Ramos (cell line): ENCODE data around the gene CFAP47.
"Not testable (repeated sequence)": the region's sequence is repeated elsewhere in the genome, so short reads cannot be mapped to it uniquely, and the experiment has no call there.

Experiments
- in situ Hi-C: fragments of 300-500 bp; cut with MboI; formaldehyde crosslinking; loops from one replicate; pipeline ENCODE4 v1.14.3; 2022; ENCODE audit warnings: low sequenced_read_pairs; ENCODE audit not compliant: unreplicated experiment

The CFAP47 gene

DNA sequence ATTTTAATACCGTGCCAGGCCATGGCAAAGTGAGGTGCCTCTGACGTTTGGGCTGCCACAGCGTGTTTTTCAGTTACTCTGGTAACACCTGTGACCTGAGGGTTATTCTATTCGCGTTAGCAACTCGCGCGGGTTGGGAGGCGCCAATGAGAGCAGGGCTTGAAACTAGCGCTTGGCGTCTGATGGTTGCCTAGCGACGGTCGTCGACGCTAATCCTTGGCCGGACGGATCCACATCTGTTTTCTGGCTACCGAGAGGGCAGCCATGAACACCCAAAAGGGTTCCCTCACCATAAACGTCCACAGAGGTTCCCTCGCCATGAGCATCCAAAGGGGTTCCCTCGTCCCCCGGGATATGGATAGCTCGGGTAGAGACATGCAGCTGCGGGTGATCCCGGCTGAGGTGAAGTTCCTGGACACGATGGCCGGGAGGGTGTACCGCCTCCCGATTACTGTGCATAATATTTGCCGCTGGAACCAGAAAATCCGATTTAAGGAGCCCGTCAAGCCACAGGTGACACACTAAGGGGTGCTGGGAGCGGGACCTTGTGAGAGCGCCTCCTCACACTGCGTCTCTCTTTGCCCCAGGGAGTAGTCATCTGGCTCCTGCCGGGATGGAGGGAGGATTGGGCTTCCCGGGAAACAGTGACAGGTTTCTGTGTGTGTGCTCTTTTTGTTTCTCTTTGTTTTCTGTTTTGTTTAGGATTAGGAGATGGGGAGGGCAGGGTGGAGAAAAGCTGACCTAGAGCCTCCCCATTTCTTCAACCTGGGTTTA is at the start of gene CFAP47:
Gene CFAP47 (plus strand): TSS at position 199 of the 774 bp plus-strand sequence. CDS start 66 bp downstream, at position 265.
- in situ Hi-C loops, result no loop called here

DNA sequence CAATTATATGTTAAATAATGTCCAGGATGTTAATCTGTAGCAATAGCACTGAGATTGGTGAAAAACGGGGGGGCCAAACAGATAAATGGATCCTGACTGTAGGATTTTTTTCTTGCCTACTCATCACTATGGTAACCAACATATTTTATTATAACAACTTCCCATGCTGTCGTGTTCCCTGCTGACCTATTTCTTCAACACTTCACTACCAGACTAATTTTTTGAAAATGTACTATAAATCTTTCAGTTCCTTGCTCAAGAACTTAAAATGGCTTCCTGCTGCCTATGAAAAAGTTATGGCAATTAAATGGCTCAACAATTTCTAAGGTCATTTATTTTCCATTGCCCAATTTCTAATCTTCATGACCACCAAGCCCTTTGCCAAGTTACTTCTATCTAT is 38.9 kb upstream of the CFAP47 start:
- in situ Hi-C loops, result no loop called here

DNA sequence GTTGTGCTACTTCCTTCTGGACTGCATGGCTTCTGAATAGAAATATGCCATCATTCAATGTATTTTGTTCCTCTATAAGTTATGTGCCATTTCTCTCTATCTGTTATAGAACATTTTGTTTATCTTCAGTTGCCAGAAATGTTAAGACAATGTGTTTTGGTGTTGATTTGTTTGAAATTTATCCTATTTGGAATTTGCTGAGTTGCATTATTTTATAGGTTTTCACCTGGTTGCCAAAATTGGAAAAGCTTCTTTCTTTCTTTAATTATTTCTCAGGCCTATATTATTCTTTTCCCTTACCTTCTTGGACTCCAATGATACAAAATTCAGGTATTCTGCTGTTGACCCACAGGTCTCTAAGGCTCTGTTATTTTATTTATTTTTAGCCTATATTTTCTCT is 33.4 kb upstream of the CFAP47 start:
- in situ Hi-C loops, result no loop called here

- in situ Hi-C loops, result no loop called here
Measured at GRCh38 chrX:35890699-35891098, 28.8 kb upstream of the CFAP47 start.

GRCh38 chrX:35986816-35987215 is 67.3 kb downstream of the CFAP47 start:
- in situ Hi-C loops, result not testable (repeated sequence)

DNA sequence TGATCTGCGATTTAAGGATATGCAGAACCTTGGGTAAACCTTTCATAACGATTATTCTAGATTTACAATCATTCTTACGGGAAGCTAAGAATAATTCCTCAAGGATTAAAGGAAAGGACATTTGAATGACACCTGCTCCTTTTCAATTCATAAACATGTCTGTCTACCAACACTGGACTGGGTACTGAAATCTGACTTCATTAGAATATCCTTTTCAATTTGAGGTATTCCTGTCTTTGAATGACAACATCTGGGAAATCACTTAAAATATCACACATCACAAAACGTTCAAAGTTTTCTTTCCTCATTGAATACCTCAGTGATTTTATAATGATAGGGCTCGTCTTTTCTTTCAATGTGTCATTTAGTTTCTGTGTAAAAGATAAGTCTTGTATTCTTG is 87.7 kb downstream of the CFAP47 start:
- in situ Hi-C loops, result no loop called here

DNA sequence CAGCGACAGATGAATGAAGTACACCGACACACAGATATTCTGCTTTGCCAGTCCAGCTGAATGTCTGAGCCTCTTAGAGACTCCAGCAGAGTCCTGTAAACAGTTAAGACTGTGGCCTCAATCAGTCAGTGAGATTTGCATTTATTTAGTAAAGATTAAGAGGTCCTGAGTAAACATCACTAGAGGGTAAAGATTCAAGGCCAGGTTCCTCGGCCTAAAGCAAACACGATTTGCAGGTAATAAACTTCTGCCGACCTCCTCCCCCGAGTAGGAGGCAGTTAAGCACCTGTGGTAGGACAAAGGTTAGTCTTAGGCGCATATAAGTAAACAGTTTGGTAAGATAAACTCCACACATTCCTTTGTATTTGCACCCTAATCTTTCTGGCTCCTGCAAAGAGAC is 99.6 kb downstream of the CFAP47 start:
- in situ Hi-C loops, result no loop called here

- in situ Hi-C loops, result no loop called here
Measured at GRCh38 chrX:36035550-36035949, 116.0 kb downstream of the CFAP47 start.

GRCh38 chrX:36062778-36063177 is 143.2 kb downstream of the CFAP47 start:
- in situ Hi-C loops, result no loop called here

DNA sequence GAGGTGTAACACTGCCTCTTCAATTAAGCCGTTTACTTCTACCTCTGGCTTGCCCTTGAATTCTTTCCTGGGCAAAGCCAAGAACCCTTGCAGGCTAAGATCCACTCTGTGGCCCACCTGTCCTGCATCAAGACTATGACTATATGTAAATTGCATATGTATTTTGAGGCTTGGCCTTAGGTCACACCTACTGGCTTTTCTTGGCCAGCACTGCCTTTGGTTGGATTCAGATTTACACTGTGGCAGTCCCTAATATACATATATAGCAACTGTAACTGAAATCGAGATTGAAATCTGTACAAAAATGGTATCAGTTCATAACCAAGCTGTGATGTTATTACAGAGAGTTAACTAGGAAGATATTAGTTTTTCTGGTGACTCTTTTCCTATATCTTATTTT is 151.5 kb downstream of the CFAP47 start:
- in situ Hi-C loops, result no loop called here

DNA sequence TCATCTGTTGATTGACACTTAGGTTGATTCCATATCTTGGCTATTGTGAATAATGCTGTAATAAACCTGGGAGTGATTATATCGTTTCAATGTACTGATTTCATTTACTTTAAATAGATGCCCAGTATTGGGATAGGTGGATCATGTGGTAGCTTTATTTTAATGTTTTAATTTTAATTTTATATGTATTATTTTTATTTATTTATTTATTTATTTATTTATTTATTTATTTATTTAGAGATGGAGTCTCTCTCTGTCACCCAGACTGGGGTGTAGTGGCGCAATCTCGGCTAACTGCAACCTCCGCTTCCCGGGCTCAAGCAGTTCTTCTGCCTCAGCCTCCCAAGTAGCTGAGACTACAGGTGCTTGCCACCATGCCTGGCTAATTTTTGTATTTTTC is 155.5 kb downstream of the CFAP47 start:
- in situ Hi-C loops, result not testable (repeated sequence)

DNA sequence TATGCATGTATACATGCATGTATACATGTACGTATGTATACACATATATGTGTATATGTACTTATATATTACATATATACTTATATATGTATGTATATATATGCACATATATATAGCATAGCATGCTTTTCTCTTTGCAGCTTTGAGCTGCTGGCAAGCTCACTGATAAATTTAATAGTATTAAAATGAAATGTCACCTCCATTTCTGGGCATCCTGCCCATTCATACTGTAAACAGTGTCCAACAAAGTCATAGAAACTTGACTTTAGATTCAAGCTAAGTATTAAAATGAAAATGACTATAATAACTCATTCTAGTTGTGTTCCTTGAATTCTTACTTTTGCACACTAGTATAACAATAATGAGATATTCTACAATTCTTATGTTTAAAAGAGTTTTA is 163.7 kb downstream of the CFAP47 start:
- in situ Hi-C loops, result no loop called here

DNA sequence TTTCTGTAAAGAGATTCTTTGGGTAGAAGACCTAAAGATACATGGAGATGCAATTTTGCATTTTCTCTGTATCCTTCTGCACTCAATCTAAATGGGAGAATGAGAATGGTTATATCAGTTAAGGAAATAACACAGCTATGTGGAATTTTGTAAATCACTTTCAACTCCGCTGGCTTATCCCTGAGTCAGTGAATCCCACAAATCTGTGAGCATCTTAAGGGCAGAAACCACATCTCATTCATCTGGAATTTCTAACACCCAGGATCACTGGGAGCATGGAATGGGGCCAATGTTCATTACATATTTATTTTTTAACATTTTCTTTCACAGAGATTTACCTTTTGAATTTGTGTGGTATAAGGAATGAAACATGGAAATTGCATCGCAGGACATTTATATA is 167.8 kb downstream of the CFAP47 start:
- in situ Hi-C loops, result no loop called here

- in situ Hi-C loops, result not testable (repeated sequence)
Measured at GRCh38 chrX:36088939-36089338, 169.4 kb downstream of the CFAP47 start.

GRCh38 chrX:36102425-36102824 is 182.9 kb downstream of the CFAP47 start:
- in situ Hi-C loops, result no loop called here

DNA sequence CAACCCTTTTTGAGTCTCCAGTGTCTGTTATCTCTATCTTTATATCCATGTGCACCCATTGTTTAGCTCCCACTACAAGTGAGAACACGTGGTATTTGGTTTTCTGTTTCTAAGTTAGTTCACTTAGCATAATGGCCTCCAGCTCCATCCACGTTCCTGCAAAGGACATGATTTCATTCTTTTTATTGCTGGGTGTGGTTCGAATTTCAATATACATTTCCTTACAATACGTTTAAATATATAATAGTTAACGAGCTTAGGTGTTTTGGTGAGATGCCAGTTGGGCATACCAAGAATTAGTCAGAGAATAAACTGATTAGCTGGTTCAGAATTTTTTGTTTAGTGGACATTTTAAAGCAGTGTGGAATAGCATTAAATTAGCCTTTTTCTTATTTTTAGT is 196.7 kb downstream of the CFAP47 start:
- in situ Hi-C loops, result no loop called here

DNA sequence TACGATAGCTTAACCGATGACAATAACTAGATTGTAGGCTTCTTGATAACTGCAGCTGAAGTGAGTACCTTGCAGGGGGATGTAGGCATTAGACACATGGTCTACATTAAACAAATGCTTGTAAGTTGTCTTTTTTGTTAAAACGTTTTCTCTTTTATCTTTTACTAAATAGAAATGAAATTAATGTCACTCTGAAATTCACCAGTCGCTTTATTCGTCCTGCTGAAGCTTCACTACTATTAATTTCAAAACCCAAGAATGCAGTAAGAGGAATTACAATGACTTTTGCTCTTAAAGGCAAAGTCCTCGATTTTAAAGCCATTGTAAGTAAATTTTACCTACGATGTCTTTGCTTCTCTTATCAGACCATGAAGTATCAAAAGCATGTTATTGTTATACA is 239.7 kb downstream of the CFAP47 start:
- in situ Hi-C loops, result no loop called here

- in situ Hi-C loops, result no loop called here
Measured at GRCh38 chrX:36160081-36160480, 240.5 kb downstream of the CFAP47 start.

GRCh38 chrX:36198575-36198974 is 279.0 kb downstream of the CFAP47 start:
- in situ Hi-C loops, result no loop called here

- in situ Hi-C loops, result no loop called here
Measured at GRCh38 chrX:36199928-36200327, 280.4 kb downstream of the CFAP47 start.

- in situ Hi-C loops, result no loop called here
Measured at GRCh38 chrX:36214924-36215323, 295.4 kb downstream of the CFAP47 start.

DNA sequence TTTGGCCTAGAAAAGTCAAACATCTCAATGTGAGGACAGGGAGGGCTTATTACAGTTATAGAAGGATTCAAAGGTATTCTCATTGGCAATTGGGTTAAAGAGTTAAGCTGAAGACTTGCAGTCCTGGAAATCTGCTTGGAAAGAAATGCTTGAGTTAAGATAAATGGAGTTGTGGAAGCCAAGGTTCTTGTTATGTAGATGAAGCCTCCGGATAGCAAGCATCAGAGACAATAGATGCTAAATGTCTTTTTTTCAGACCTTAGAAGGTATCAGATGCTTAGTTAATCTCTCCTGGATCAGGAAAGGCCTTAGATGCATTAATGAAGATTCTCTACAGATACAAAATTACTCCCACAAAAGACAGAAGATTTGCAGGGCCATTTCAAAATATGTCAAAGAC is 299.3 kb downstream of the CFAP47 start:
- in situ Hi-C loops, result no loop called here
